GM21526 (cell line): ENCODE results near the gene SLC4A7.
"Not testable (repeated sequence)": the region's sequence is repeated elsewhere in the genome, so short reads cannot be mapped to it uniquely, and the experiment has no call there.

Experiments used
- ATAC-seq: cut with Tn5 transposase; IDR thresholded peaks from one replicate; pipeline ENCODE4 v1.9.1; 2021; ENCODE audit warnings: moderate library complexity; ENCODE audit not compliant: unreplicated experiment, low FRiP score

The SLC4A7 gene

GRCh38 chr3:27484015-27484844 is at the start of gene SLC4A7:
SLC4A7 (minus strand) TSS chr3:27484384; CDS start chr3:27484126, 258 bp downstream.
- peak; percentile 92 for ATAC-seq

- no peak for ATAC-seq
These were observed 49.0 kb upstream of the SLC4A7 start for GRCh38 chr3:27533261-27533607.

GRCh38 chr3:27532426-27533260 is 48.5 kb upstream of the SLC4A7 start:
- ATAC-seq, result no peak

- ATAC-seq, result not testable (repeated sequence)
These were observed 47.1 kb upstream of the SLC4A7 start for GRCh38 chr3:27531193-27531751.

- no peak for ATAC-seq
These were observed 44.6 kb upstream of the SLC4A7 start for GRCh38 chr3:27528791-27529190.

GRCh38 chr3:27526614-27527315 is 42.6 kb upstream of the SLC4A7 start:
- no peak for ATAC-seq

GRCh38 chr3:27521872-27522265 is 37.7 kb upstream of the SLC4A7 start:
- no peak for ATAC-seq

- no peak for ATAC-seq
These were observed 37.1 kb upstream of the SLC4A7 start for GRCh38 chr3:27521179-27521871.

GRCh38 chr3:27511724-27512422 is 27.7 kb upstream of the SLC4A7 start:
- ATAC-seq, result no peak

- ATAC-seq, result no peak
These were observed 25.2 kb upstream of the SLC4A7 start for GRCh38 chr3:27509376-27509775.

GRCh38 chr3:27508424-27508823 is 24.2 kb upstream of the SLC4A7 start:
- no peak for ATAC-seq

- ATAC-seq, result no peak
These were observed 23.5 kb upstream of the SLC4A7 start for GRCh38 chr3:27507515-27508266.

- ATAC-seq, result no peak
These were observed 22.9 kb upstream of the SLC4A7 start for GRCh38 chr3:27507111-27507510.

GRCh38 chr3:27504749-27505148 is 20.6 kb upstream of the SLC4A7 start:
- no peak for ATAC-seq

- ATAC-seq, result no peak
These were observed 19.3 kb upstream of the SLC4A7 start for GRCh38 chr3:27503526-27503925.

GRCh38 chr3:27501759-27502158 is 17.6 kb upstream of the SLC4A7 start:
- no peak for ATAC-seq

GRCh38 chr3:27500986-27501385 is 16.8 kb upstream of the SLC4A7 start:
- ATAC-seq, result no peak

- ATAC-seq, result no peak
These were observed 15.9 kb upstream of the SLC4A7 start for GRCh38 chr3:27500035-27500434.

GRCh38 chr3:27494784-27495183 is 10.6 kb upstream of the SLC4A7 start:
- no peak for ATAC-seq
